ENCODE measurements around the gene TERT.
"Not testable (repeated sequence)": the region's sequence is repeated elsewhere in the genome, so short reads cannot be mapped to it uniquely, and the experiment has no call there.

- not testable (repeated sequence) for TF ChIP-seq CTCF (IDR thresholded peaks at IDR 0.05; ENCODE audit: poor library complexity); EZH2phosphoT487 (IDR thresholded peaks at IDR 0.05; ENCODE audit: low read depth, severe bottlenecking, unreplicated experiment); EZH2 (IDR thresholded peaks at IDR 0.05; ENCODE audit: borderline replicate concordance)
These were observed 65.8 kb downstream of the TERT start for GRCh38 chr5:1229023-1229422.

Data from hepatocyte (in vitro differentiated cells).